Activated naive CD4-positive, alpha-beta T cell treated with anti-CD3 and anti-CD28 coated beads, Interleukin-2, amount 50 U/mL, for 24 hours (primary cell): ENCODE measurements around the gene THAP11.

Source experiments
- H3K27ac Mint-ChIP-seq: one replicate; pipeline ENCODE4 v1.8.0; 2021; ENCODE audit warnings: mild to moderate bottlenecking, mixed read lengths
- H3K27me3 Mint-ChIP-seq: one replicate; pipeline ENCODE4 v1.8.0; 2021; ENCODE audit warnings: mixed read lengths
- H3K36me3 Mint-ChIP-seq: one replicate; pipeline ENCODE4 v1.8.0; 2021; ENCODE audit warnings: mixed read lengths
- H3K4me1 Mint-ChIP-seq: one replicate; pipeline ENCODE4 v1.8.0; 2021; ENCODE audit warnings: mixed read lengths
- H3K4me3 Mint-ChIP-seq: one replicate; pipeline ENCODE4 v1.8.0; 2021; ENCODE audit warnings: mild to moderate bottlenecking, mixed read lengths
- H3K9me3 Mint-ChIP-seq: one replicate; pipeline ENCODE4 v1.8.0; 2021; ENCODE audit warnings: mixed read lengths

Gene THAP11

GRCh38 chr16:67869653-67870052 lies 27.5 kb downstream of the THAP11 start:
- Mint-ChIP-seq H3K36me3 (no peaks in the 10 kb centered on the region), H3K4me3 (no peak overlapping the region), H3K27ac (no peak overlapping the region), H3K4me1 (peaks cover 18% of the 10 kb centered on the region), H3K27me3 (no peaks in the 10 kb centered on the region), H3K9me3 (no peaks in the 10 kb centered on the region)

GRCh38 chr16:67871256-67871655 lies 29.1 kb downstream of the THAP11 start:
- H3K36me3 Mint-ChIP-seq, result no peaks in the 10 kb centered on the region
- no peak overlapping the region for H3K27ac Mint-ChIP-seq
- no peaks in the 10 kb centered on the region for H3K9me3 Mint-ChIP-seq
- peaks cover 33% of the 10 kb centered on the region for H3K4me1 Mint-ChIP-seq
- no peaks in the 10 kb centered on the region for H3K27me3 Mint-ChIP-seq
- H3K4me3 Mint-ChIP-seq, result no peak overlapping the region

GRCh38 chr16:67872131-67872630 lies 30.1 kb downstream of the THAP11 start:
- Mint-ChIP-seq H3K27ac (peak overlapping the region; percentile 70), H3K4me1 (peaks cover 33% of the 10 kb centered on the region), H3K27me3 (no peaks in the 10 kb centered on the region), H3K4me3 (peak overlapping the region; percentile 86), H3K9me3 (no peaks in the 10 kb centered on the region), H3K36me3 (no peaks in the 10 kb centered on the region)

- H3K27me3 Mint-ChIP-seq, result no peaks in the 10 kb centered on the region
- H3K4me3 Mint-ChIP-seq, result peak within 1 kb of the TSS; percentile 86
- H3K27ac Mint-ChIP-seq, result peak within 1 kb of the TSS; percentile 95
- no peaks in the 10 kb centered on the region for H3K36me3 Mint-ChIP-seq
- H3K4me1 Mint-ChIP-seq, result peaks cover 33% of the 10 kb centered on the region
- no peaks in the 10 kb centered on the region for H3K9me3 Mint-ChIP-seq
Measured at GRCh38 chr16:67872631-67873434, 30.7 kb downstream of the THAP11 start, which contains the start of gene EDC4. Gene EDC4, plus strand, starts transcription at chr16:67873052. Its CDS starts 210 bp downstream, at chr16:67873262.

GRCh38 chr16:67873435-67874370 lies 31.6 kb downstream of the THAP11 start:
- Mint-ChIP-seq H3K4me1 (peaks cover 33% of the 10 kb centered on the region), H3K9me3 (no peaks in the 10 kb centered on the region), H3K27ac (peak overlapping the region; percentile 95), H3K36me3 (peaks cover 1% of the 10 kb centered on the region), H3K27me3 (no peaks in the 10 kb centered on the region), H3K4me3 (peak overlapping the region; percentile 86)

- H3K36me3 Mint-ChIP-seq, result peaks cover 2% of the 10 kb centered on the region
- H3K27ac Mint-ChIP-seq, result no peak overlapping the region
- H3K4me1 Mint-ChIP-seq, result peaks cover 33% of the 10 kb centered on the region
- H3K9me3 Mint-ChIP-seq, result no peaks in the 10 kb centered on the region
- no peaks in the 10 kb centered on the region for H3K27me3 Mint-ChIP-seq
- H3K4me3 Mint-ChIP-seq, result peak overlapping the region; percentile 86
Measured at GRCh38 chr16:67874372-67874771, 32.3 kb downstream of the THAP11 start.

- H3K9me3 Mint-ChIP-seq, result no peaks in the 10 kb centered on the region
Measured at GRCh38 chr16:67877064-67877463, 34.9 kb downstream of the THAP11 start.

GRCh38 chr16:67878232-67878631 lies 36.1 kb downstream of the THAP11 start:
- Mint-ChIP-seq H3K4me1 (peaks cover 26% of the 10 kb centered on the region), H3K9me3 (no peaks in the 10 kb centered on the region), H3K4me3 (no peak overlapping the region), H3K27ac (no peak overlapping the region), H3K36me3 (peaks cover 2% of the 10 kb centered on the region), H3K27me3 (no peaks in the 10 kb centered on the region)

More at GRCh38 chr16:67877064-67877463, 34.9 kb downstream of the THAP11 start:
- Mint-ChIP-seq H3K4me1 (peaks cover 32% of the 10 kb centered on the region), H3K36me3 (peaks cover 2% of the 10 kb centered on the region), H3K4me3 (no peak overlapping the region), H3K27ac (peak overlapping the region; percentile 38), H3K27me3 (no peaks in the 10 kb centered on the region)

- H3K4me1 Mint-ChIP-seq, result peaks cover 24% of the 10 kb centered on the region
- no peak overlapping the region for H3K27ac Mint-ChIP-seq
- H3K4me3 Mint-ChIP-seq, result no peak overlapping the region
- no peaks in the 10 kb centered on the region for H3K27me3 Mint-ChIP-seq
- H3K36me3 Mint-ChIP-seq, result peaks cover 2% of the 10 kb centered on the region
- no peaks in the 10 kb centered on the region for H3K9me3 Mint-ChIP-seq
Measured at GRCh38 chr16:67878846-67879245, 36.7 kb downstream of the THAP11 start.

GRCh38 chr16:67879462-67879861 lies 37.3 kb downstream of the THAP11 start:
- Mint-ChIP-seq H3K27ac (no peak overlapping the region), H3K36me3 (peaks cover 4% of the 10 kb centered on the region)

GRCh38 chr16:67879936-67880335 lies 37.8 kb downstream of the THAP11 start:
- Mint-ChIP-seq H3K36me3 (peaks cover 4% of the 10 kb centered on the region), H3K27ac (peak overlapping the region; percentile 46)

More at GRCh38 chr16:67879462-67879861, 37.3 kb downstream of the THAP11 start:
- Mint-ChIP-seq H3K4me1 (peaks cover 18% of the 10 kb centered on the region), H3K27me3 (no peaks in the 10 kb centered on the region), H3K4me3 (no peak overlapping the region), H3K9me3 (no peaks in the 10 kb centered on the region)

GRCh38 chr16:67880584-67880983 lies 38.5 kb downstream of the THAP11 start:
- Mint-ChIP-seq H3K36me3 (peaks cover 4% of the 10 kb centered on the region), H3K27ac (no peak overlapping the region), H3K27me3 (no peaks in the 10 kb centered on the region), H3K4me1 (peaks cover 7% of the 10 kb centered on the region), H3K9me3 (no peaks in the 10 kb centered on the region), H3K4me3 (no peak overlapping the region)

More at GRCh38 chr16:67879936-67880335, 37.8 kb downstream of the THAP11 start:
- Mint-ChIP-seq H3K9me3 (no peaks in the 10 kb centered on the region), H3K27me3 (no peaks in the 10 kb centered on the region), H3K4me1 (peaks cover 13% of the 10 kb centered on the region), H3K4me3 (no peak overlapping the region)

- Mint-ChIP-seq H3K36me3 (peaks cover 4% of the 10 kb centered on the region), H3K4me3 (no peak overlapping the region), H3K4me1 (no peaks in the 10 kb centered on the region), H3K27me3 (no peaks in the 10 kb centered on the region), H3K27ac (no peak overlapping the region), H3K9me3 (no peaks in the 10 kb centered on the region)
Measured at GRCh38 chr16:67881621-67882161, 39.6 kb downstream of the THAP11 start.

GRCh38 chr16:67882374-67883145 lies 40.4 kb downstream of the THAP11 start:
- Mint-ChIP-seq H3K4me1 (no peaks in the 10 kb centered on the region), H3K27ac (no peak overlapping the region), H3K4me3 (no peak overlapping the region), H3K36me3 (peaks cover 4% of the 10 kb centered on the region), H3K9me3 (no peaks in the 10 kb centered on the region), H3K27me3 (no peaks in the 10 kb centered on the region)
